Amygdala (tissue), 56 donors: ENCODE results near the gene MAML1.

Experiments
- DNase-seq, 56 donors: peaks; one replicate each; lab custom pipeline; 2025; lab: John Stamatoyannopoulos, UW

The MAML1 gene

DNA sequence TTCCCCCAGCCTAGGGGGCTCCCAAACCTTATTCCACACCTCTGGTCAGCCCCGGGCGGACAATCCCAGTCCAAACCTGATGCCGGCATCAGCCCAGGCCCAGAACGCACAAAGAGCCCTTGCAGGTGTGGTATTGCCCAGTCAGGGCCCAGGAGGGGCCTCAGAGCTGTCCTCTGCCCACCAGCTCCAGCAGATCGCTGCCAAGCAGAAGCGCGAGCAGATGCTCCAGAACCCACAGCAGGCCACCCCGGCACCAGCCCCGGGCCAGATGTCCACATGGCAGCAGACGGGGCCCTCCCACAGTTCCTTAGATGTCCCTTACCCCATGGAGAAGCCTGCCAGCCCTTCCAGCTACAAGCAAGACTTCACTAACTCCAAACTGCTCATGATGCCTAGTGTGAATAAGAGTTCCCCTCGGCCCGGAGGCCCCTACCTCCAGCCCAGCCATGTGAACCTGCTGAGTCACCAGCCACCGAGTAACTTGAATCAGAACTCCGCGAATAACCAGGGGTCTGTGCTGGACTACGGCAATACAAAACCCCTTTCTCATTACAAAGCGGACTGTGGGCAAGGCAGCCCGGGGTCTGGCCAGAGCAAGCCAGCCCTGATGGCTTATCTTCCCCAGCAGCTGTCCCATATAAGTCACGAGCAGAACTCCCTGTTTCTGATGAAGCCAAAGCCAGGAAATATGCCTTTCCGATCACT lies 33.6 kb downstream of the MAML1 start:
- DNase-seq, result no peak

DNA sequence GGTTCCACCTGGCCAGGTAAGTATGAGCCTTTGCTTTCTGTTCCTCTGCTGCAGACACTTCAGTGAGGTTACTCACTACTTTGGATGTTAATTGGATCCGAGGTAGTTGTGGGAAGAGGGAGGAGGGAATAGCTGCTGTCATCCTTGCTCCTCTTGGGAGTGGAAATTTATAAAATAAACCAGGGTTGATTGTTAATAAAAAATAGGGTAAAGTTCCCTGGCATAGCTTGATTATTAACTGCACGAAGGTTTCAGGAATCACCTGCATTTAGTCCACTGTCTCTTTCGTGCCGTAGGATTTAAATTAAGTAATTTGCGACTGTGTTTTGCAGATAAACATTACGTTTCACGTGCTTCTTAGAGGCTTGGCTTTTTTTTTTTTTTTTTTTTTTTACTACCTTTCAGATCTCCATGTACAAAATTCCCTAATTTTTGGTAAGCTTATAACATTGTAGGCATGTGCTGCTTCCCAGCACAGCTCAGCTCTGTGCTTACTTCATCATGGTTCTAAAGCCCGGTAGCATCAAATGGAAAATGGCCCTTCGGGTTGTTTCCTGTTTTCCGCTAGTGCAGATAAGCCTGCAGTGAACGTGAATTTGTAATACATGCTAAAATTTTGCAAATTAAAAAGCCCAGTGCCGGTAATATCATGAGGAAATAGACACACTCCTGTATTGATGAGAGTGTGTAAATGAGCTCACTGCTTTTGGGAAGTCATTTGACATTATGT lies 34.3 kb downstream of the MAML1 start:
- no peak for DNase-seq

DNA sequence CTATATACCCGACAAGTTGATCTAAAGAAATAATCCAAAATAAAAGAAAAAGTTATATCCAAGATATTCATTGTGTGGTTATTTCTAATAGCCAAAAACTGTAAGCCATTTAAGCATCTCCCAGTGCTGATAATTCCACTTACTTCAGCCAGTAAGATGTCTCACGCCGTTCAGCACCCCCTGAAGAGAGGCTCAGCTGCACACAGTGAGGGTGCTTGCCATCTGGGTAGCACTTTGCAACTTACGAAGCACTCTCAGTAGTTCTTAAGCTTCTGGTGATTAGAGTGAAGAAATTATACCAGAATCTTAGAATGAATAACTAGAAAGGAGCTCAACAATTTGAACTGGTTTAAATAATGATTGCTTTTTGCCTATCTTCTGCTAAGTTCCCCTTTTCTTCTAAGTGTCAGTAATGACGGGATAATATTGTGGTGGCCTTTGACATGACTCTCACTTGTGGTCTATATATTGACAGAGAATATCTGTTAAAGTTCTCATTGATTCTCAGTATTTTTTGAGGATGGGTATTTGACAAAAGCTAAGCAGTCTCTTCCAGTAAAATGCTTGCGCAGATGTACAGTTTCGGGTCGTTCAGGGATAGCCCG lies 35.0 kb downstream of the MAML1 start:
- no peak for DNase-seq

DNA sequence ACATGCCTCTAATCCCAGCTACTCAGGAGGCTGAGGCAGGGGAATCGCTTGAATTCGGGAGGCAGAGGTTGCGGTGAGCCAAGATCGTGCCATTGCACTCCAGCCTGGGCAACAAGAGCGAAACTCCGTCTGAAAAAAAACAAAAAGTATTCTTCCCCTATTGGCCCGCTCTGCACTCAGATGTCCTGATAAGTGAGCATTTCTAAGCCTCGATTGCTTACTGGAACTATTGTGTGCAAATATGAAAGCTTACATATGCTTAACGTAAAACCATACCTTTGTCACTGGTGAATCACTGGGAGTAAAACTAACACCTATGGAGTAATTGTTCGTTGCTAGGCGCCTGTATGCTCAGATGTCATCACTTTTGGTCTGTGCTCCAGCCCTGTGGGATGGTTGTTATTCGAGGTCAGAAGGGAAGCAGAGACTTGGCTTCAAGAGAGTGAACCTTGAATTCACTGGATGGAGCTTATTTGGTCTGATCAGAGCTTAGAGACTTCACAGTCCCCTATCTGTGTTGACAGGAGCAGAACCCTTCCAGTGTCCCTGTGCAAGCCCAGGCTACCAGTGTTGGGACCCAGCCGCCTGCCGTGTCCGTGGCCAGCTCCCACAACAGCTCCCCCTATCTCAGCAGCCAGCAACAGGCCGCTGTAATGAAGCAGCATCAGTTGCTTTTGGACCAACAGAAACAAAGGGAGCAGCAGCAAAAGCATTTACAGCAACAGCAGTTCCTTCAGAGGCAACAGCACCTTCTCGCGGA lies 35.9 kb downstream of the MAML1 start:
- DNase-seq, result no peak

DNA sequence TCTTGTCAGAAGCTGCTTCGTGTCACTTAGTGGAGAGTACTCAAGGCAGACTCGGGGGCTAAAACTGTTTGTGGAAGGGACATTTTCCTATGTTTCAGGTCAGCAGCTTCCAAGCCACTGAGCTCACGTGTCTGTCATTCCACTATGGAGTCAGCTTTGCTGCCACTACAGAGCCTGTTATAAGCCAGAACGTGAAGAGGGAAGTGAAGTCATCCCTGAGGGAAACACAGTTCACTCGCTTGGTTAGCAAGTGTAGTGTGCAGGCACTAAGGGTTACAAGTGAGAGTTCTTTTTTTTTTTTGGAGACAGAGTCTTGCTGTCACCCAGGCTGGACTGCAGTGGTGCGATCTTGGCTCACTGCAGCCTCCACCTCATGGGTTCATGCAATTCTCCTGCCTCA lies 36.6 kb downstream of the MAML1 start:
- no peak for DNase-seq

DNA sequence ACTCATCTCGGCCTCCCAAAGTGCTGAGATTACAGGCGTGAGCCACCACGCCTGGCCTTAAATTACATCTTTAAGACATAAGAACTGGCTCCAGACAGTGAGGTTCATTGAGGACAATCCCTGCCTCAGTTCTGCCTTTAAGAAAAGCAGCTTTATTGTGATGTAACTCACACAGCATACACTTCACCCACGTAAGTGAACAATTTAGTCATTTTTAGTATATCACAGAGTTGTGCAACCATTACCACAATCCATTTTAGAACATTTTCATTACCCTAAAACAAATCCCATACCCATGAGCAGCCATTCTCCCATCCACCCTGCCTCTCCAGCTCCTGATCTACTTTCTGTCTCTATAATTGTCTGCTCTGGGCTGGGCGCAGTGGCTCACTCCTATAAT lies 37.2 kb downstream of the MAML1 start:
- DNase-seq, result no peak

DNA sequence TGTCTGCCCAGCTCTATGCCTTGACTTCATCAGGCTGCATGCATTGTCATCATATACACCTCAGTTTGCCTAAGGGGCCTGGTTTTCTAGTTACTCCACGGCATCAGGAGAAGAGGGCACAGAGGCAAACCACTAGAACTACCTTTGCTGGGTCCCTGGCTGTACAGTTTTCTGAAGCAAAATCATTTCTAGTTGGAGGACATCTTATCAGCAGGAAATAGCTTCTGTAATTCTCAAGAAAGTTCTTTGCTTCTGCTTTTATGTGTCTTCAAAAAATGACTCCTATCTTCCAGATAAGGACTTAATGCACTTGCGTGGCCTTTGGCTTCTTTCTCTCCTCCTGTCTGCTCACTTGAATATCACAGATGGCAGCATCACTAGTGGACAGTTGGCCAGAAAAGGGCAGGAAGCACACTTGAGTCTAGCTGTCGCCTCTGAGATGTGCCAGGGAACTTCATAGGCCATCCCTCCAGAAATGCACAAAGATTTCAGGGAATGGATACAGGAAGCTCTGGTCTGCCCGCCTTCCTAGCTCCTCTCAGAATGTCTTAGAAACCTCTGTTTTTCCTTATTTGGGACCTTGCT lies 38.8 kb downstream of the MAML1 start:
- DNase-seq, result no peak

DNA sequence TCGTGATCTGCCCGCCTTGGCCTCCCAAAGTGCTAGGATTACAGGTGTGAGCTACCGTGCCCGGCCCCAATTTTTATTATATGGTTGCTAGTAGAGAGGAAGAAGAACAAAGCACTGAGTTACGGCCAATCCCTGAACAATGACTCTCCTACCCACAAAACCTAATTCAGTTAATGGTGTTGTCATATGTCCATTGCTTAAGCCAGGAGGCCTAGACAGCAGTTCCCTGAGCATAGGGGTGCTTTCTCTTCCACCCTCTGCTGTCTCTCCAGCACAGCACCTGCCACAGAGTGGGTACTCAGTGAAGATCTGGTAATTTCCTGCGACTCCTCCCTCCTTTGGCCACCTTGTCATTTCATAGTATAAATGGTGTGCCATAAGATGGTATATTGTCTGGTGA lies 39.7 kb downstream of the MAML1 start:
- no peak for DNase-seq

DNA sequence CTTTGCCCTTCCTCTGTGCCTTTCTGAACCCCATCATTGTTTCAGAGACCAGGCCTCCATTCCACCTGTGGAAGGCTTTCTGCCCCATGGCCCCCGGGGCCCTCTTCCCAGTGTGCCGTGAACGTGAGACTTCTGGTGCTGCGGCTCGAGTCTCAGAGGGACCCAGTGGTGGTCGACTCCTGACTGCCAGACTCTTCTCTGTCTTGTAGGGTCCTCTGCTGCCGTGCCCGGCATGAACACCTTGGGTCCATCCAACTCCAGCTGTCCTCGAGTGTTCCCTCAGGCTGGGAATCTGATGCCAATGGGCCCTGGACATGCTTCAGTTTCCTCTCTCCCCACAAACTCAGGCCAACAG lies 41.0 kb downstream of the MAML1 start:
- no peak for DNase-seq

DNA sequence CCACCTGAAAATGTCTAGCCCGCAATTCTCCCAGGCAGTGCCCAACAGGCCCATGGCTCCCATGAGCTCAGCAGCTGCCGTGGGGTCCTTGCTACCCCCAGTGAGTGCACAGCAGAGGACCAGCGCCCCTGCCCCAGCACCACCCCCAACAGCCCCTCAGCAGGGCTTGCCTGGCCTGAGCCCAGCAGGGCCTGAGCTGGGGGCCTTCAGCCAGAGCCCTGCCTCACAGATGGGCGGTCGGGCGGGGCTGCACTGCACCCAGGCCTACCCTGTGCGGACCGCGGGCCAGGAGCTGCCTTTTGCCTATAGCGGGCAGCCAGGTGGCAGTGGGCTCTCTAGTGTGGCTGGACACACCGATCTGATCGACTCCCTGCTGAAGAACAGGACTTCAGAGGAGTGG lies 41.8 kb downstream of the MAML1 start:
- DNase-seq, result no peak

DNA sequence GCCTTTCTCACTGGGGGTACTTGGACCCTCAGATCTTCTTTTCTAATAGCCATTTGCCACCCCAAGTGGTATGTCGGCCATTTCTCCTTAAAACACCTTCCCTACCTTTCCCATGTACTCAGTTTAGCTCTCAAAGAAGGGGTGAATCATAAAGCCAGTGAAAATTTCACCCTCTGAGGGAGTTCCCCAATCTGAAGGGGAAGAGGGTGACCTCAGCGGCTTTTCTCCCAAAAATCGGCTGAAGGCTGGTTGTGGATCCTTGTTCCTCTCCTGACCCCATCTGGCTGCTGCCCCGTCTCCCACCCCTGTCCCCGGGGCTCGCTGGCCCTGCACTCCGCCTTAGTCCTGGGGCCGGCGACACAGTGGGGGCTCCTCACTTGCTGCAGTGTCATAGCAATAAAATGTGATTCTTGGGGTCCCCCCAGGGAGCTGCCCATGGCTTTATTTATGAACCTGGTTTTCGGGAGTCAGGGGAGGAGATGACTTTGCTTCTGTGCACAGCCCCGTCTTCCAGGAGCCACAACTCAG lies 43.9 kb downstream of the MAML1 start:
- DNase-seq, result no peak

DNA sequence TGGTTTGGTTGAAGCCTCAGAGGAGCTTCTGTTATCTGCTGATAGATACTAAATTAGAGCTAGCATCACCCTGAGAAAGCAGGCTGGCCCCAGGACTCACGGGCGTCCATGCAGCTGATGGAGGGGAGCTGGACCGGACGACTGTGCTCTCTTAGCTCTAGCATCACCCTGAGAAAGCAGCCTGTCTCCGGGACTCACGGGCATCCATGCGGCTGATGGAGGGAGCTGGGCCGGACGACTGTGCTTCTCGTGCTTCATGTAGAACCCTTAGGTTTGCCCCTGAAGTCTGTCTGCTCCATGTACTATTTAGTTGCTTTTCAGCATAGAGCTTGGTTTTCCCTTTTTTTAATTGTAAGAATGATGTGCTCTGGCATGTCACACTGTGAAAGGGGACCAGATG lies 44.8 kb downstream of the MAML1 start:
- DNase-seq, result no peak

DNA sequence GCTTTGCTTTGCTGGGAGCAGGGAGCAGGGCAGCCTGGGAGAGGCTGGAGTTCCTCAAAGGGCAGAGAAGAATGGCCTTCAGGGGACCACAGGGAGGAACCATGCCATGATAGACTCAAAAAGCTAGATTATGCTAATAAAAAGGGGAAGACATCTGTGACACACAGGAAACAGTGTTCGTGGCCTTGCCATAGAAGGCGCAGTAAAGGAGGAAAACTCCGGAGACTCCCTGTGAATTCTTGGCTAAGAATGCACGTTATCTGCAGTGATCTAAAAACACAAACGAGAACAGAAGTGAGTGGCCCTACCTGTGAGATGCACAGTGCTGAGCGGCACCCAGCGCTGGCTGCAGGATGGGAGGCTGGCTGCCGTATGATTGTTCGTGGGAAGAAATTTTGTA lies 45.3 kb downstream of the MAML1 start:
- DNase-seq, result no peak

DNA sequence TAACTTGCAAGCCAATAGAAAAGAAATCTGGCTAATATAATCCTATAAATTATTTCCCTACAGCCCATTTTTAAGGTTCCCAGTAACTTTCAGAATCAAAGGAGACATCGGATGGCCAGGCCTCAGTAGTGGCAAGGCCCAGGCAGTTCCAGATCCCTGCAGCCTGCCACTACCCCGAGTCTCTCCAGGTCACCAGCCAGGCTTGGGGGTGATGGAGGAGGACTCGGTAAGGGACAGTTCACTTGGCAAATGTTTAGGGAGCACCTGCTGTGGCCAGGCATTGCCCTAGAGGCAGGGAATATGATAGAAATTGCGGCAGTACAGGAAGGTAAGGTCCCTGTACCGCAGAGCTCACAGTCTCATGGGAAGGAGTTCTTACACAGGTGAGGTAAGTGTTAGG lies 46.0 kb downstream of the MAML1 start:
- no peak for DNase-seq

DNA sequence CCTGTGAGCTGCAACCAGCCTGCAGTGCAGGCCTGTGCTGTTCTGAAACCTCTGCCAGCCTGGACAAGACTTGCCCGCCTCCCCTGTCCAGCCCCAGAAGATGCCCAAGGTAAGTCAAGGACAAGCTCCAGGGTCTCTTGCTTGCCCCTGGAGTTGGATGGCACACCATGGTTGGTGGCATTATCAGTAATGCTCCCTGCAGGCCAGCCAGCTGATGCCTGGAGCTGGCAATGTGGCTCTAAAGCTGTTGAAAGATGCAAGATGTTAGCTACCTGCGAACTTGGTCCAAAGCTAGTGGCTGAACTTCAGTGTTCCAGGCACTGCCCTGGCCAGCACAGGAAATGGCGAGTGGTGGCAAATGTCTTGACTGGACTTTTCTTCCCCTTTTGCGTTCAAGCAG lies 47.2 kb downstream of the MAML1 start:
- DNase-seq, result no peak

DNA sequence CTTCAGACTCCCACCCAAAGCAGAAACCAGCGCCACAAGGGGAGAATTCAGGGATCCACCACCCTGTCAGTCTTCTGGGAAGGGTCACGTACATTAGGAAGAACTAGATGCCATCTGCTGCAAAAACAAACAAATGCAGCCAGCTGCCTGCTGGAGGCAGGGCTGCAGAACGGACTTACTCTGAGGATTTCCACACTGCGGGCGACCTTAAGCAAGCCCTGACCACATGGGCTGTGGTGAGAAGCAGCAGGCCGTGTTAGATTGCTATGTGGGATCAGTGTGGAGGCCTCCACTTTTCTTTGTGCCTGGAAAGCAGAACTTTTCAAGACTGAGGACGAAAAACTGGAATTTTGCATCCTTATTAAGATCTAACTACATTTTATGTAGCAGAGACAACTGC lies 47.7 kb downstream of the MAML1 start:
- DNase-seq, result no peak

DNA sequence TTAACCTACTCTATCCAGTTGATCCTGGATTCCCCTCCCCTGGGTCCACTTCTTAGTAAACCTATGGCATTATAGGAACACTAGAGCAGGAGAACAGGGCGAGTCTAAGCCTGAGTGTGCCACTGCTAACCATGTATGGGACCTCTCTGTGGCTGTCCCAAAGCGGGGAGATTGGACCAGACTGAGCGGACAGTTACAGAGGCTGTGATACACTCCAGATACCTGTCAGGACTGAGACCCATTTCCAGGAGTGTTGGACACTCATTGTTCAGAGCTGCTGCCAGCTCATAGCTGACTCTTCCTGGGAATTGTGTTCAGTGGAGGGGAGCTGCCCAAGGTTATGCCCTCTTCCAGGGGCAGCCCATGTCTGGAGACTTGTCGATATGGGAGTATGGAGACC lies 49.2 kb downstream of the MAML1 start:
- no peak for DNase-seq

DNA sequence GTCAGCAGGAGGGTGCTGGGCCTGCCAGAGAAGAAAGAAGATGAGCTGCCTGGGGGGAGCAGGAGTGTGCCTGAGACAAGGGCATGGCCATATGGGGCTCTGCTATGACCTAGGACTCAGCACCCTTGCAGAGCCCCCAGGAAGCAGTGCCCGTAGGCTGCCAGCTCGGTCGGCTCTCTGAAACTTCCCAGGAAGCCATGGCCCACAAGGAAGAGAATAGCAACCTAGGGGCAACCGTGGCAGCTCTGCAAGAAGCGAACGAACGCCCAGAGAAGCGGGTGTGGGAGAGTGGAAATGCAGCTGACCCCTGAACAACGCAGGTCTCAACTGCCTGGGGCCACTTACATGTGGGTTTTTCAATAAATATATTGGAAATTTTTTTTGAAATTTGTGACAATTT lies 50.5 kb downstream of the MAML1 start:
- no peak for DNase-seq

DNA sequence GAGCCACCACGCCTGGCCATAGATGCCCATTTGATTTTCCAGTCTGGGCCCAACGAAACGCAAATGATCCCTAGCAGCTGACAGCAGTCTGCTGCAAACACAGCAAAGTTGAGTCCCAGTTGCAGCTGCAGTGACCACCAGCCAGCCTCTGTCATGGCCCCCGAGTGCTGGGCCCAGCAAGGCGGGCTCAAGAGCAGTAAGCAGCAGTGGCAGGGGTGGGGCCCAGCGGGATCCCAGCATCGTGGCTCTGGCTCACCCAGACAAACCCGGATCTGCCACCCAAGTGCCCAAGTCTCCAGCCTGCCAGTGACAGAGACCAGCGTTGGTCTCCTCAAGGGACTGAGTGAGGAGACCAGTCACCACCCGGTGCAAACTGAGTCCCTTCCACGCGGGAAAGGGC lies 54.2 kb downstream of the MAML1 start:
- no peak for DNase-seq

DNA sequence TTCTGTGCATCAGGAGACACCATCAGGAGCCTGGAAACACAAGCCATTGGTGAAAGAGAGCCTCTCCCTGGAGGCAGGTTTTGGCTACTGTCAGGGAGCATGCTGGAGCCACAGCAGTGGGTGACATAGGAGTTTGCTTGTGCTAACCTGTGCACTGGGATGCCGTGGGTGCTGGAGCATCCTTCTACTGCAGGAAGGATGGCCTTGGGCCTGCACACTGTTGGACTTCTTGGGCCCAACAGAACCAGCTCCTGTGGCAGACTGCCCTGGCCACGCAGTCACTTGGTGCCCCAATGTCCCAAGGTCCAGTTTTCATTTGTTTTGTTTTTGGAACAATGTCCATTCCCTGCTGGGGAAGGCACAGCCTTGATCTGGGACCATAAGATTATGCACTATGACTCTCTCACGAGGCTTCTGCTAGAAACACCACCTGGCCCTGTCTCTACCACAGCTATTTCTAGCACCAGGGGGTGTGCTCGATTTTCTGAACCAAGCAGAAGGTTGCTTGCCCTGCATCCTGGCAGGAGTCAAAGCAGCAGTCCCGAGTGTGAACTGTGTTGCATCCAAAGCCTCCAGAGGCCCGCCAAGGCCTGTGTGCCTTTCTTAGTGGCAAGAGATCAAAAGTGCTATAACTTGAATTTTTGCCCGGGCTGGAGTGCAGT lies 55.7 kb downstream of the MAML1 start:
- no peak for DNase-seq
